HEK293 (cell line): Measurements from ENCODE around the gene SH3BP4.

Source experiments
- CTCF ChIA-PET: fragments of 350-600 bp; formaldehyde crosslinking; extraction: SDS; loops from one replicate; lab custom pipeline; 2021; ENCODE audit warnings: antibody characterized with exemption; lab: Yijun Ruan, JAX
- POLR2A ChIA-PET: fragments of 300-600 bp; formaldehyde crosslinking; extraction: SDS; loops from one replicate; lab custom pipeline; 2020; ENCODE audit warnings: antibody characterized with exemption, inconsistent platforms; lab: Yijun Ruan, JAX
- H3K27ac ChIP-seq: fragments of 200-500 bp; sonication (Bioruptor generic); 2 replicates; pipeline ENCODE4 v1.5.1; 2014; ENCODE audit warnings: low read depth, low read length, control low read depth, inconsistent platforms; ENCODE audit errors: extremely low read depth
- H3K36me3 ChIP-seq, 2 experiments: fragments of 200-500 bp in 1 of 2; sonication (Bioruptor generic) in 1 of 2; 1 replicate in 1 of 2; 2 replicates in 1 of 2; pipeline ENCODE4 v1.5.1; 2014 to 2017; ENCODE audit warnings: inconsistent platforms in 2 of 2, low read length in 2 of 2; ENCODE audit not compliant: control insufficient read depth in 2 of 2, insufficient read depth in 1 of 2
- H3K4me1 ChIP-seq: fragments of 200-500 bp; sonication (Bioruptor generic); 2 replicates; pipeline ENCODE4 v1.5.1; 2014; ENCODE audit warnings: mild to moderate bottlenecking, low read length, inconsistent platforms; ENCODE audit not compliant: control insufficient read depth, insufficient read depth
- H3K4me3 ChIP-seq: 2 replicates; pipeline ENCODE4 v1.5.1; 2011; ENCODE audit warnings: low read depth, mild to moderate bottlenecking, control low read depth, low read length, moderate library complexity
- H3K9me3 ChIP-seq: fragments of 200-500 bp; sonication (Bioruptor generic); 2 replicates; pipeline ENCODE4 v1.5.1; 2014; ENCODE audit warnings: low read depth, low read length, inconsistent platforms; ENCODE audit not compliant: control insufficient read depth, insufficient read depth
- SALL2 ChIP-seq: fragments of 450-650 bp; formaldehyde crosslinking; IDR thresholded peaks from 2 replicates; pipeline ENCODE4 v1.5.0; 2017; ENCODE audit warnings: missing biosample characterization, mild to moderate bottlenecking, missing genetic modification characterization, borderline replicate concordance
- SCRT1 ChIP-seq: fragments of 450-650 bp; formaldehyde crosslinking; IDR thresholded peaks from 2 replicates; pipeline ENCODE4 v1.5.1; 2016; ENCODE audit warnings: missing biosample characterization, missing genetic modification characterization, borderline replicate concordance
- SCRT2 ChIP-seq: fragments of 450-650 bp; formaldehyde crosslinking; IDR thresholded peaks from 2 replicates; pipeline ENCODE4 v1.5.1; 2016; ENCODE audit warnings: missing biosample characterization, missing genetic modification characterization
- ZBTB10 ChIP-seq: fragments of 450-650 bp; formaldehyde crosslinking; IDR thresholded peaks from 2 replicates; pipeline ENCODE4 v1.5.1; 2016; ENCODE audit warnings: missing biosample characterization, missing genetic modification characterization
- ZBTB8A ChIP-seq: fragments of 450-650 bp; formaldehyde crosslinking; IDR thresholded peaks from 2 replicates; pipeline ENCODE4 v1.5.1; 2016; ENCODE audit warnings: missing biosample characterization, missing genetic modification characterization
- ZNF114 ChIP-seq: fragments of 450-650 bp; formaldehyde crosslinking; IDR thresholded peaks from 2 replicates; pipeline ENCODE4 v1.5.0; 2017; ENCODE audit warnings: missing biosample characterization, missing genetic modification characterization
- ZNF121 ChIP-seq: fragments of 450-650 bp; formaldehyde crosslinking; IDR thresholded peaks from 2 replicates; pipeline ENCODE4 v1.5.1; 2016; ENCODE audit warnings: missing biosample characterization, missing genetic modification characterization
- ZNF140 ChIP-seq: fragments of 450-650 bp; formaldehyde crosslinking; IDR thresholded peaks from 2 replicates; pipeline ENCODE4 v1.5.1; 2016; ENCODE audit warnings: missing biosample characterization, missing genetic modification characterization
- ZNF214 ChIP-seq: fragments of 450-650 bp; formaldehyde crosslinking; IDR thresholded peaks from 2 replicates; pipeline ENCODE4 v1.5.1; 2017; ENCODE audit warnings: missing biosample characterization, mild to moderate bottlenecking, missing genetic modification characterization, borderline replicate concordance
- ZNF223 ChIP-seq: fragments of 450-650 bp; formaldehyde crosslinking; IDR thresholded peaks from 2 replicates; pipeline ENCODE4 v1.5.1; 2016; ENCODE audit warnings: missing biosample characterization, missing genetic modification characterization
- ZNF26 ChIP-seq: fragments of 450-650 bp; formaldehyde crosslinking; IDR thresholded peaks from 2 replicates; pipeline ENCODE4 v1.5.1; 2016; ENCODE audit warnings: missing biosample characterization, missing genetic modification characterization
- ZNF341 ChIP-seq: fragments of 450-650 bp; formaldehyde crosslinking; IDR thresholded peaks from 2 replicates; pipeline ENCODE4; 2016; ENCODE audit warnings: low read depth, missing biosample characterization, missing genetic modification characterization
- ZNF391 ChIP-seq: fragments of 450-650 bp; formaldehyde crosslinking; IDR thresholded peaks from 2 replicates; pipeline ENCODE4 v1.5.1; 2016; ENCODE audit warnings: low read depth, missing biosample characterization, missing genetic modification characterization, borderline replicate concordance
- ZNF423 ChIP-seq: fragments of 450-650 bp; formaldehyde crosslinking; IDR thresholded peaks from 2 replicates; pipeline ENCODE4 v1.5.1; 2016; ENCODE audit warnings: missing biosample characterization, missing genetic modification characterization
- ZNF473 ChIP-seq: fragments of 450-650 bp; formaldehyde crosslinking; IDR thresholded peaks from 2 replicates; pipeline ENCODE4 v1.5.1; 2017; ENCODE audit warnings: missing biosample characterization, missing genetic modification characterization
- ZNF488 ChIP-seq: fragments of 450-650 bp; formaldehyde crosslinking; IDR thresholded peaks from 2 replicates; pipeline ENCODE4 v1.5.1; 2016; ENCODE audit warnings: missing biosample characterization, missing genetic modification characterization
- ZNF624 ChIP-seq: fragments of 450-650 bp; formaldehyde crosslinking; IDR thresholded peaks from 2 replicates; pipeline ENCODE4 v1.5.1; 2017; ENCODE audit warnings: missing biosample characterization, missing genetic modification characterization
- ZNF664 ChIP-seq: fragments of 450-650 bp; formaldehyde crosslinking; IDR thresholded peaks from 2 replicates; pipeline ENCODE4 v1.5.1; 2016; ENCODE audit warnings: missing biosample characterization, missing genetic modification characterization
- ZNF776 ChIP-seq: fragments of 450-650 bp; formaldehyde crosslinking; IDR thresholded peaks from 2 replicates; pipeline ENCODE4 v1.5.0; 2017; ENCODE audit warnings: missing biosample characterization, missing genetic modification characterization, borderline replicate concordance
- ZNF791 ChIP-seq: fragments of 450-650 bp; formaldehyde crosslinking; IDR thresholded peaks from 2 replicates; pipeline ENCODE4 v1.5.1; 2016; ENCODE audit warnings: missing biosample characterization, missing genetic modification characterization
- ZSCAN18 ChIP-seq: fragments of 450-650 bp; formaldehyde crosslinking; IDR thresholded peaks from 2 replicates; pipeline ENCODE4 v1.5.1; 2016; ENCODE audit warnings: missing biosample characterization, missing genetic modification characterization
- ZSCAN4 ChIP-seq: fragments of 450-650 bp; formaldehyde crosslinking; IDR thresholded peaks from 2 replicates; pipeline ENCODE4 v1.5.1; 2017; ENCODE audit warnings: missing biosample characterization, missing genetic modification characterization

SH3BP4 gene

GRCh38 chr2:234993541-234993981, 41.7 kb downstream of the SH3BP4 start:
- no peak for TF ChIP-seq ZNF121 (tag by site-specific recombination)
- no peak for TF ChIP-seq ZSCAN18
- no peak for TF ChIP-seq ZNF114 (tag by site-specific recombination)
- TF ChIP-seq ZSCAN4 (tag by site-specific recombination): no peak
- TF ChIP-seq, all 188 proteins: peak for 0
- H3K4me3 ChIP-seq: no peak overlapping the region
- ChIA-PET CTCF (no interaction called here), POLR2A (no interaction called here)
- H3K4me1 ChIP-seq: no peaks in the 10 kb centered on the region
- no peaks in the 10 kb centered on the region for H3K9me3 ChIP-seq
- no peak overlapping the region for H3K27ac ChIP-seq
- peaks cover 0 to 22% of the 10 kb centered on the region in 2 experiments; a peak in 1 of 3 replicates for H3K36me3 ChIP-seq

- no peak for TF ChIP-seq ZNF223 (tag by site-specific recombination)
- TF ChIP-seq SCRT2 (tag by site-specific recombination): 0 out of 2 replicates have a peak, but pooled peaks have one; percentile 11
- peaks cover 0 to 29% of the 10 kb centered on the region in 2 experiments; a peak in 1 of 3 replicates for H3K36me3 ChIP-seq
- POLR2A ChIA-PET: no interaction called here
- H3K9me3 ChIP-seq: no peaks in the 10 kb centered on the region
- H3K4me1 ChIP-seq: no peaks in the 10 kb centered on the region
- H3K27ac ChIP-seq: no peak overlapping the region
- H3K4me3 ChIP-seq: no peak overlapping the region
- CTCF ChIA-PET: no interaction called here
These were observed 42.9 kb downstream of the SH3BP4 start for GRCh38 chr2:234994438-234995321.

- POLR2A ChIA-PET: no interaction called here
- no peaks in the 10 kb centered on the region for H3K9me3 ChIP-seq
- peaks cover 0 to 29% of the 10 kb centered on the region in 2 experiments; a peak in 1 of 3 replicates for H3K36me3 ChIP-seq
- no peak for TF ChIP-seq ZNF26 (tag by site-specific recombination)
- no peak for TF ChIP-seq ZNF341 (tag by site-specific recombination)
- TF ChIP-seq ZNF791 (tag by site-specific recombination): no peak
- TF ChIP-seq ZBTB10 (tag by site-specific recombination): no peak
- TF ChIP-seq ZNF664 (tag by site-specific recombination): no peak
- no peak for TF ChIP-seq ZNF140
- no peak for TF ChIP-seq ZNF488
- no peak for TF ChIP-seq SCRT1 (tag by site-specific recombination)
- no peak for TF ChIP-seq ZBTB8A (tag by site-specific recombination)
- no peak for TF ChIP-seq ZNF776
- no peak for TF ChIP-seq ZNF391 (tag by site-specific recombination)
- no peak for TF ChIP-seq ZNF423 (tag by site-specific recombination)
- no peak for TF ChIP-seq ZNF214 (tag by site-specific recombination)
- TF ChIP-seq SALL2 (tag by site-specific recombination): no peak
- no peak for TF ChIP-seq ZNF473 (tag by site-specific recombination)
- no peak for TF ChIP-seq ZNF624 (tag by site-specific recombination)
- no peaks in the 10 kb centered on the region for H3K4me1 ChIP-seq
- no peak overlapping the region for H3K4me3 ChIP-seq
- H3K27ac ChIP-seq: no peak overlapping the region
- CTCF ChIA-PET: no interaction called here
These were observed 43.7 kb downstream of the SH3BP4 start for GRCh38 chr2:234995332-234996068.
